Osteoblast (primary cell): ENCODE data around the gene RPS10. TPM values are rescaled to one million over a fixed set of nuclear protein-coding genes. Genes with fewer than 3 reads are reported as not detected.
A peak's percentile ranks its signal among the peaks of the same experiment; 100 is the strongest.
"Not testable (repeated sequence)": the region's sequence is repeated elsewhere in the genome, so short reads cannot be mapped to it uniquely, and the experiment has no call there.

ENCODE experiments used
- DNase-seq: peaks from one replicate; pipeline ENCODE4 v3.0.0; 2011; ENCODE audit warnings: low spot score, mixed read lengths; ENCODE audit not compliant: insufficient read length; ENCODE audit errors: missing footprints
- H2AFZ ChIP-seq: 2 replicates; pipeline ENCODE4 v1.6.0; 2011; ENCODE audit warnings: mild to moderate bottlenecking, low read length
- H3K27ac ChIP-seq: 2 replicates; pipeline ENCODE4 v1.5.1; 2011; ENCODE audit warnings: mild to moderate bottlenecking, low read depth, low read length, moderate library complexity
- H3K27me3 ChIP-seq: 2 replicates; pipeline ENCODE4 v1.6.0; 2012; ENCODE audit warnings: mild to moderate bottlenecking, control low read depth, inconsistent platforms, low read length, moderate library complexity; ENCODE audit not compliant: insufficient read depth
- H3K36me3 ChIP-seq: 2 replicates; pipeline ENCODE4 v1.5.1; 2011; ENCODE audit warnings: mild to moderate bottlenecking, low read length, control low read depth, moderate library complexity; ENCODE audit not compliant: insufficient read depth
- H3K4me1 ChIP-seq: 2 replicates; pipeline ENCODE4 v1.5.1; 2011; ENCODE audit warnings: mild to moderate bottlenecking, low read length, control low read depth, moderate library complexity; ENCODE audit not compliant: insufficient read depth
- H3K4me2 ChIP-seq: 2 replicates; pipeline ENCODE4 v1.6.0; 2011; ENCODE audit warnings: mild to moderate bottlenecking, low read length; ENCODE audit not compliant: insufficient read depth
- H3K4me3 ChIP-seq: fragments of 200-600 bp; sonication (generic); 3 replicates; pipeline ENCODE4 v1.5.1; 2012; ENCODE audit warnings: mild to moderate bottlenecking, low read length, inconsistent platforms; ENCODE audit not compliant: insufficient read depth
- H3K79me2 ChIP-seq: 2 replicates; pipeline ENCODE4 v1.6.0; 2012; ENCODE audit warnings: mild to moderate bottlenecking, low read length, control low read depth, inconsistent platforms; ENCODE audit not compliant: insufficient read depth
- H3K9me3 ChIP-seq: 2 replicates; pipeline ENCODE4 v1.5.1; 2011; ENCODE audit warnings: low read depth, low read length, control low read depth
- H4K20me1 ChIP-seq: 2 replicates; pipeline ENCODE4 v1.6.0; 2012; ENCODE audit warnings: mild to moderate bottlenecking, low read length, control low read depth; ENCODE audit not compliant: insufficient read depth
- total RNA-seq: library from RNA; depleted of rRNA; stranded (reverse); fragments of >200 nt; gene quantifications from 2 replicates; pipeline ENCODE4 v1.2.3, GENCODE V29; 2012
- TF ChIP-seq, protein P1 (sequence below): IDR thresholded peaks from 2 replicates; pipeline ENCODE4 v1.5.1; 2011; ENCODE audit warnings: mild to moderate bottlenecking, low read depth, low read length, moderate library complexity; ENCODE audit errors: extremely low read depth

Gene RPS10
- total RNA-seq, 1 donor: 2,228 TPM

DNA sequence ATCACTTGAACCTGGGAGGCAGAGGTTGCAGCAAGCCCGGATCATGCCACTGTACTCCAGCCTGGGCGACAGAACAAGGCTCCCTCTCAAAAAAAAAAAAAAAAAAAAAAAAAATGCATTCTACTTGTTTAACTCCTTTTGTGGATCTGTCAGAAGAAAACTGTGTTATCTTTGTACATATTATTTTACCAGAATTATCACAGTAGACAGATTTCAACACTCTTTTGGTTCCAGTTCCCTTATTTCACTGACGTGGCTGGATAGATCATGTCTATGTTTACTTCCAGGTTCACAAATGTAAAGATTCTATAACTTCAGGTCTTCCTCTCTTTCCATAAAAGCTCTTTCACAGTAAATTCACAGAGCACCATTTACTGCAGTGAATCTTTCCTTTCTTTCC, 51.8 kb downstream of the RPS10 start:
- H3K27ac ChIP-seq: peak overlapping the region; percentile 20
- no peak for DNase-seq
- no peaks in the 10 kb centered on the region for H3K36me3 ChIP-seq
- H3K9me3 ChIP-seq: no peaks in the 10 kb centered on the region
- H3K4me3 ChIP-seq: no peak overlapping the region
- peak overlapping the region; percentile 35 for H2AFZ ChIP-seq
- peaks cover 89% of the 10 kb centered on the region for H3K79me2 ChIP-seq
- peaks cover 36% of the 10 kb centered on the region for H4K20me1 ChIP-seq
- peak overlapping the region; percentile 3 for H3K4me2 ChIP-seq
- no peaks in the 10 kb centered on the region for H3K27me3 ChIP-seq
- H3K4me1 ChIP-seq: peaks cover 13% of the 10 kb centered on the region
- TF ChIP-seq, protein P1, sequence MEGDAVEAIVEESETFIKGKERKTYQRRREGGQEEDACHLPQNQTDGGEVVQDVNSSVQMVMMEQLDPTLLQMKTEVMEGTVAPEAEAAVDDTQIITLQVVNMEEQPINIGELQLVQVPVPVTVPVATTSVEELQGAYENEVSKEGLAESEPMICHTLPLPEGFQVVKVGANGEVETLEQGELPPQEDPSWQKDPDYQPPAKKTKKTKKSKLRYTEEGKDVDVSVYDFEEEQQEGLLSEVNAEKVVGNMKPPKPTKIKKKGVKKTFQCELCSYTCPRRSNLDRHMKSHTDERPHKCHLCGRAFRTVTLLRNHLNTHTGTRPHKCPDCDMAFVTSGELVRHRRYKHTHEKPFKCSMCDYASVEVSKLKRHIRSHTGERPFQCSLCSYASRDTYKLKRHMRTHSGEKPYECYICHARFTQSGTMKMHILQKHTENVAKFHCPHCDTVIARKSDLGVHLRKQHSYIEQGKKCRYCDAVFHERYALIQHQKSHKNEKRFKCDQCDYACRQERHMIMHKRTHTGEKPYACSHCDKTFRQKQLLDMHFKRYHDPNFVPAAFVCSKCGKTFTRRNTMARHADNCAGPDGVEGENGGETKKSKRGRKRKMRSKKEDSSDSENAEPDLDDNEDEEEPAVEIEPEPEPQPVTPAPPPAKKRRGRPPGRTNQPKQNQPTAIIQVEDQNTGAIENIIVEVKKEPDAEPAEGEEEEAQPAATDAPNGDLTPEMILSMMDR: no peak

DNA sequence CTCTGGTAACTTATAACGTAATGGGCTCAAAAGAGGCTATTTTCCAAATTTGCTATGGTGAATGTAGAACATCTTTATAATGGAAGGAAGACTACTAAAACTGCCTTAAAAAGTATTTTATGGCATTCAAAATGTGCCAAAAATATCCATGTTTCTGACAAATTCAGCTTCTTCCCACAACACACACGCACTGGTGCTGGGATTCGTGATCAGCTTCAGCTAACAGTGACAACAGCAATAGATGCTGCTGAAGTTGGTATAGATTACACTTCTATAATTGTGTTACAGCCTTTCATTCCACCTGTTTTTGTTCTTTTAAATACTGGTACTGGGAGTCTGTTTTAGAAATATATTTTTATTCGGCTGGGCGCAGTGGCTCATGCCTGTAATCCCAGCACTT, 52.4 kb downstream of the RPS10 start:
- H3K9me3 ChIP-seq: no peaks in the 10 kb centered on the region
- peaks cover 32% of the 10 kb centered on the region for H4K20me1 ChIP-seq
- no peak for DNase-seq
- no peaks in the 10 kb centered on the region for H3K36me3 ChIP-seq
- H3K27ac ChIP-seq: no peak overlapping the region
- H3K27me3 ChIP-seq: no peaks in the 10 kb centered on the region
- no peak overlapping the region for H3K4me2 ChIP-seq
- TF ChIP-seq, protein P1: no peak
- H3K4me1 ChIP-seq: peaks cover 13% of the 10 kb centered on the region
- no peak overlapping the region for H2AFZ ChIP-seq
- no peak overlapping the region for H3K4me3 ChIP-seq
- H3K79me2 ChIP-seq: peaks cover 89% of the 10 kb centered on the region

DNA sequence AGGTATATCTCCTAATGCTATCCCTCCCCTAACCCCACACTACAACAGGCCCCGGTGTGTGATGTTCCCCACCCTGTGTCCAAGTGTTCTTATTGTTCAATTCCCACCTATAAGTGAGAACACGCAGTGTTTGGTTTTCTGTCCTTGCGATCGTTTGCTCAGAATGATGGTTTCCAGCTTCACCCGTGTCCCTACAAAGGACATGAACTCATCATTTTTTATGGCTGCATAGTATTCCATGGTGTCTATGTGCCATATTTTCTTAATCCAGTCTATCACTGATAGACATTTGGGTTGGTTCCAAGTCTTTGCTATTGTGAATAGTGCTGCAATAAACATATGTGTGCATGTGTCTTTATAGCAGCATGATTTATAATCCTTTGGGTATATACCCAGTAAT, 54.0 kb downstream of the RPS10 start:
- DNase-seq, H3K4me2 ChIP-seq, H2AFZ ChIP-seq, H3K27me3 ChIP-seq, H3K9me3 ChIP-seq, H3K36me3 ChIP-seq, H3K4me3 ChIP-seq, H3K4me1 ChIP-seq, H3K27ac ChIP-seq: not testable (repeated sequence)
- Histone ChIP-seq H4K20me1 (peaks cover 22% of the 10 kb centered on the region), H3K79me2 (peaks cover 88% of the 10 kb centered on the region)

DNA sequence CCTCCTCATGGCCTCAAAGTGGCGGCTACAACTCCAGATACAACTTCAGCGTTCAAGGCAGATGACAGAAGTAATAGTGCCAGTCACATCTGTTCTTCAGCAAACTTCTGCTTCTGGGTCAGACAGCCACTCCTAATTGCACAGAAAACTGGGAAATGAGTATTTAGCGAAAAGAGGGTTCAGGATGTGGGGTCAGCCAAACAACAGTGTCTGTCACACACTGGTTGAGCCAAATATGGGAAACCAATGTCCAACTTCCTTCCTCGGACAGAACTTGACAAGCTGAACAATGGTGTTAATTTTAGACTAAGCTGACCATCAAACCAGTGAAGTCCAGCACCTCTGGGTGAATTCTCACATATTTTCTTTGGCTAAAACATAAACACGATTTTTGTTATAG, 55.5 kb downstream of the RPS10 start:
- peaks cover 17% of the 10 kb centered on the region for H4K20me1 ChIP-seq
- no peak overlapping the region for H3K4me2 ChIP-seq
- no peaks in the 10 kb centered on the region for H3K36me3 ChIP-seq
- H3K4me1 ChIP-seq: peaks cover 20% of the 10 kb centered on the region
- TF ChIP-seq, protein P1: no peak
- no peak overlapping the region for H3K4me3 ChIP-seq
- peaks cover 80% of the 10 kb centered on the region for H3K79me2 ChIP-seq
- H3K9me3 ChIP-seq: no peaks in the 10 kb centered on the region
- H3K27me3 ChIP-seq: no peaks in the 10 kb centered on the region
- no peak overlapping the region for H2AFZ ChIP-seq
- DNase-seq: no peak
- H3K27ac ChIP-seq: no peak overlapping the region
